ENCODE data around the gene KCNQ1.

Gene KCNQ1

GRCh38 chr11:2896047-2896446, 451.2 kb downstream of the KCNQ1 start:
- H3K4me3 ChIP-seq (ENCODE audit: low read length), result no peak overlapping the region
- H3K9ac ChIP-seq (ENCODE audit: low read length), result no peak overlapping the region
- no peak overlapping the region for H3K27ac ChIP-seq (ENCODE audit: low read depth, low read length)
- H3K36me3 ChIP-seq (ENCODE audit: control insufficient read depth, insufficient read depth, low read length), result no peaks in the 10 kb centered on the region
- H3K27me3 ChIP-seq (ENCODE audit: control insufficient read depth, insufficient read depth, low read length), result no peaks in the 10 kb centered on the region
- peaks cover 4% of the 10 kb centered on the region for H3K4me1 ChIP-seq (ENCODE audit: control insufficient read depth, insufficient read depth, low read length)

DNA sequence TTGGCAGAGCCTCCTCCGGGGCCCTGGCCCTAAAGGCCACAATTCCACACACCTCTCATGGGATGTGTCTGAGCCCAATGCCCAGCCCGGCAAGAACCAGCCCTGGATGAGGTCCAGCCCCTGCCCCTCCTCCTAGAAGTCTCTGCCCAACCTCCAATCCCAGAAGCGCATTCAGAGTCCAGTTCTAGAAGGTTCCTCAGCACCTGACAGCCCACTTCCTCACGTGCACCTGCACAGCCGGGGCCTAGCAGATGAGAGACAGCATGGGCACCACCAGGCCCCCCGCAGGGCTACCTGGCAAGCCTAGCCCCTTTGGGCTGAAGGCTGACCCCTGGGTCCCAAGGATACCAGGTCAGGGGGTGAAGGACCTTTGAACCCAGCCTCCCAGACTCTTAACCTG, 452.2 kb downstream of the KCNQ1 start:
- H3K27ac ChIP-seq (ENCODE audit: low read depth, low read length), result no peak overlapping the region
- H3K36me3 ChIP-seq (ENCODE audit: control insufficient read depth, insufficient read depth, low read length), result no peaks in the 10 kb centered on the region

DNA sequence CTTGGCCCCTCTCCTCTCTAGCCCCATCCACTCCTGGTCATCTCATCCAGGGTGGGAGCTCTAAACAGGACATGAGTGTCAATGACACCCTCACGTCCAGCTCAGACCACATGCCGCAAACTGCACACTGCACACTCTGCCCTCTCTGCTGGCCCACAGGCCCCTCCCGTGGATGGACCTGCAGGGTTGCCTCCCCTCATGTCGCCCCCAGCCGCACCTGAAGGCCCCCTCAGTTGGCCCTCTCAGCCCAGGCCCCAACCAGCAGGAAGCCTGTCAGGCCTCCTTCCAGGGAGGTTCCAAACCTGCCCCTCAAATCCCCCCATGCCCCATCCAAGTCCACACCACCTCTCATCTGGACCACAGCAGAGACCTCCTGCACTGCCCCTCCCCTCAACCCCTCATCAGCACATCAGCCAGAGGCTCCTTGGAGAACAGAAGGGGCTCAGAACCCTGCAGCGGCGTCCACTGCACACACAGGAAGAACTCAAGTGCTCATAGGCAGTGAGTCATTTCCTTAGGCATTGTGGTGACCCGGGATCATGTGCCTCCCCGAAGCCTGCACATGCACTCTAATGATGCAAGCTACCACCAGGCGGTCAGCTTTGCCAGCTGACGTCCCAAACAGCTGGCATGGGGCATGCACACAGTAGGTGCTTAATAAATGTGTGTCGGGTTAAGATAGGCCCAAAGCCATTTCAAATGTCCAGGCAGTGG, 453.7 kb downstream of the KCNQ1 start:
- no peaks in the 10 kb centered on the region for H3K36me3 ChIP-seq (ENCODE audit: control insufficient read depth, insufficient read depth, low read length)
- no peak overlapping the region for H3K4me3 ChIP-seq (ENCODE audit: low read length)
- H3K27me3 ChIP-seq (ENCODE audit: control insufficient read depth, insufficient read depth, low read length), result no peaks in the 10 kb centered on the region
- no peak overlapping the region for H3K27ac ChIP-seq (ENCODE audit: low read depth, low read length)
- peaks cover 3% of the 10 kb centered on the region for H3K4me1 ChIP-seq (ENCODE audit: control insufficient read depth, insufficient read depth, low read length)
- H3K9ac ChIP-seq (ENCODE audit: low read length), result no peak overlapping the region

More for the DNA sequence above, 452.2 kb downstream of the KCNQ1 start:
- Histone ChIP-seq H3K9ac (ENCODE audit: low read length) (no peak overlapping the region), H3K4me1 (ENCODE audit: control insufficient read depth, insufficient read depth, low read length) (no peaks in the 10 kb centered on the region), H3K4me3 (ENCODE audit: low read length) (no peak overlapping the region), H3K27me3 (ENCODE audit: control insufficient read depth, insufficient read depth, low read length) (no peaks in the 10 kb centered on the region)
